SJSA1 (cell line): ENCODE data around the gene UBC. TPM values are rescaled to one million over a fixed set of nuclear protein-coding genes. Genes with fewer than 3 reads are reported as not detected.

Experiments used
- DNase-seq, 2 experiments: peaks; one replicate each; pipeline ENCODE4 v3.0.0-alpha.2; 2015 to 2020; ENCODE audit warnings: low spot score in 2 of 2, low read depth in 1 of 2
- H3K27ac ChIP-seq: fragments of 250-450 bp; sonication (Bioruptor Pico); 2 replicates; pipeline ENCODE4 v1.5.1; 2020; ENCODE audit warnings: mild to moderate bottlenecking, moderate library complexity
- H3K27me3 ChIP-seq: fragments of 250-450 bp; sonication (Bioruptor Pico); replicated peaks from 2 replicates; pipeline ENCODE4 v1.5.1; 2020; ENCODE audit warnings: mild to moderate bottlenecking, moderate library complexity
- H3K36me3 ChIP-seq: fragments of 250-450 bp; sonication (Bioruptor Pico); 2 replicates; pipeline ENCODE4 v1.5.1; 2020; ENCODE audit warnings: mild to moderate bottlenecking
- H3K4me1 ChIP-seq: fragments of 250-450 bp; sonication (Bioruptor Pico); replicated peaks from 2 replicates; pipeline ENCODE4 v1.6.1; 2021; ENCODE audit warnings: mild to moderate bottlenecking
- H3K4me3 ChIP-seq: fragments of 250-450 bp; sonication (Bioruptor Pico); 2 replicates; pipeline ENCODE4 v1.5.1; 2020; ENCODE audit warnings: mild to moderate bottlenecking
- H3K9me3 ChIP-seq: fragments of 250-450 bp; sonication (Bioruptor Pico); replicated peaks from 2 replicates; pipeline ENCODE4 v1.5.1; 2020; ENCODE audit warnings: mild to moderate bottlenecking
- total RNA-seq: library from RNA; depleted of rRNA; stranded (reverse); fragments of >200 nt; shearing (Covaris generic); gene quantifications from 2 replicates; pipeline ENCODE4 v1.2.3, GENCODE V29; 2014; rRNA removed

The UBC gene
- 966 and 1,026 TPM in 2 replicates for total RNA-seq

DNA sequence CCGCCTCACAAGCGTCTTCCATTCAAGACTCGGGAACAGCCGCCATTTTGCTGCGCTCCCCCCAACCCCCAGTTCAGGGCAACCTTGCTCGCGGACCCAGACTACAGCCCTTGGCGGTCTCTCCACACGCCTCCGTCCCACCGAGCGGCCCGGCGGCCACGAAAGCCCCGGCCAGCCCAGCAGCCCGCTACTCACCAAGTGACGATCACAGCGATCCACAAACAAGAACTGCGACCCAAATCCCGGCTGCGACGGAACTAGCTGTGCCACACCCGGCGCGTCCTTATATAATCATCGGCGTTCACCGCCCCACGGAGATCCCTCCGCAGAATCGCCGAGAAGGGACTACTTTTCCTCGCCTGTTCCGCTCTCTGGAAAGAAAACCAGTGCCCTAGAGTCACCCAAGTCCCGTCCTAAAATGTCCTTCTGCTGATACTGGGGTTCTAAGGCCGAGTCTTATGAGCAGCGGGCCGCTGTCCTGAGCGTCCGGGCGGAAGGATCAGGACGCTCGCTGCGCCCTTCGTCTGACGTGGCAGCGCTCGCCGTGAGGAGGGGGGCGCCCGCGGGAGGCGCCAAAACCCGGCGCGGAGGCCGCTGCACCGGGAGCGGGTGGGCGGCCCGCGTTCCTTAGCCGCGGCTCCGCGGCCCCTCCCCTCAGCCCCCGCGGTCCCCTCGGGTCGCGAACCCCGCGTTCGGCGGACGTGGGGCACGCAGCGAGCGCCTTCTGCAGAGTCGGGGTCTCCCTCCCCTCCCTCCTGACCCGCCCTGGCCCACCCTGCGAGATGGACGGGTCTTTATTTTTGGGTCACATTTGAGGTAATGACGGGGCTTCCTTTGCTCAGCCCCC is at the start of gene UBC:
Gene UBC (minus strand): TSS at position 259 of the 847 bp plus-strand sequence. CDS start 879 bp downstream, outside the sequence.
- peak within 1 kb of the TSS; percentile 100 for H3K27ac ChIP-seq
- H3K27me3 ChIP-seq = peaks cover 9% of the 10 kb centered on the region; the same call in 1 of the 2 replicates
- peaks cover 30% of the 10 kb centered on the region for H3K36me3 ChIP-seq
- DNase-seq = peak; percentile 86 to 98
- H3K4me1 ChIP-seq = peaks cover 53% of the 10 kb centered on the region
- peak within 1 kb of the TSS; percentile 88 for H3K4me3 ChIP-seq
- H3K9me3 ChIP-seq = no peaks in the 10 kb centered on the region

- Histone ChIP-seq H3K27ac (no peak overlapping the region), H3K27me3 (no peaks in the 10 kb centered on the region), H3K4me3 (no peak overlapping the region), H3K36me3 (peaks cover 69% of the 10 kb centered on the region), H3K4me1 (no peaks in the 10 kb centered on the region), H3K9me3 (no peaks in the 10 kb centered on the region)
- no peak for DNase-seq
Measured at GRCh38 chr12:124963211-124963610, 48.8 kb upstream of the UBC start.

DNA sequence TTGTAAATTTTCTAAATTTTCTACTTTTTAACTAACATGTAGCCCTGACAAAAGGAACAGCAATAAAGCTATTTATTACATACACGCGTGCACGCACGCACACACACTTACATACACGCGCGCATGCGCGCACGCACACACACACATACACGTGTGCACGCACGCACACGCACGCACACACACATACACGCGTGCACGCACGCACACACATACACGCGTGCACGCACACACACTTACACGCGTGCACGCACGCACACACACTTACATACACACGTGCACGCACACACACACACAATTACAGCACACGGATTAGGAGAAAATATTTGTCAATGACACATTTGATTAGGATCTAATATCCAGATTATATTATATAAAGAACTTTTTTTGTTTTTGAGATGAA is 46.6 kb upstream of the UBC start:
- Histone ChIP-seq H3K36me3 (peaks cover 69% of the 10 kb centered on the region), H3K4me3 (no peak overlapping the region), H3K27me3 (no peaks in the 10 kb centered on the region), H3K4me1 (no peaks in the 10 kb centered on the region), H3K27ac (no peak overlapping the region), H3K9me3 (no peaks in the 10 kb centered on the region)
- no peak for DNase-seq

GRCh38 chr12:124956571-124956970 is 42.1 kb upstream of the UBC start:
- Histone ChIP-seq H3K4me3 (no peak overlapping the region), H3K9me3 (no peaks in the 10 kb centered on the region), H3K4me1 (no peaks in the 10 kb centered on the region), H3K27me3 (no peaks in the 10 kb centered on the region), H3K36me3 (peaks cover 66% of the 10 kb centered on the region), H3K27ac (no peak overlapping the region)
- no peak for DNase-seq

GRCh38 chr12:124954771-124955170 is 40.3 kb upstream of the UBC start:
- no peak overlapping the region for H3K27ac ChIP-seq
- no peaks in the 10 kb centered on the region for H3K9me3 ChIP-seq
- H3K4me1 ChIP-seq = no peaks in the 10 kb centered on the region
- no peak overlapping the region for H3K4me3 ChIP-seq
- H3K27me3 ChIP-seq = no peaks in the 10 kb centered on the region
- DNase-seq = no peak
- H3K36me3 ChIP-seq = peaks cover 69% of the 10 kb centered on the region

DNA sequence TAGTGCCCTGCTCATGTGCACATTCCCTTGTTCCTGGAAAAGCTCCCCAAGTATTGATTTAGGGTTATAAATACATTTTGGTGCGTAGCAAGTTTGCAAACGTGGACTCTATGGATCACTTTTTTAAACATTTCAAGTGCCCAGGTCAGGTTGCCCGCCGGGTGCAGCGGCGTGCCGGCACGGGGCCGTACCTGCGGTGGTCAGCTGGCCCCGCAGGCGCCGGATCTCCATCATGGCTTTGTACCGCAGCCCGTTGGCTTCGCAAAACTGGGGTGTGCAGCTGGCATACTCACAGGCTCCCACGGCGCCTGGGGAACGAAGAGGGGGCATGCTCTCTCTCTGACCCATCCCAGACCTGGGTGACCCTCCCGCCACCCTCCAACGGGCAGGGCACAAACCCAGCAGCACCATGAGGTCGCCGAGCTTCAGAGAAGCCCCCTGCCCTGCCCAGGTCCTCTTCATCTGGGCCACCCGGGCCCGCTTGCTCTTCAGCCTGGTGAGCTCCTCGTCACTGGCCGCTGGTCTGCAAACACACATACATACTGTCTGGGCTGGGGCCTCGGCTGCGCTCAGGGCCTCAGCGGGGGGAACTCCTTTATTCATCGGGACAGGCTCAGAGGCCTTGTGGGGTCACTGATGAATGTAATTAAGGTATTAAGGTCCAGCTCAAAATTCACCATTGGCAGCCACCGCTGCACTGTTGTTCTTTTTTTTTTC is 39.4 kb upstream of the UBC start:
- no peak overlapping the region for H3K4me3 ChIP-seq
- no peaks in the 10 kb centered on the region for H3K9me3 ChIP-seq
- no peak for DNase-seq
- no peaks in the 10 kb centered on the region for H3K4me1 ChIP-seq
- no peaks in the 10 kb centered on the region for H3K27me3 ChIP-seq
- no peak overlapping the region for H3K27ac ChIP-seq
- H3K36me3 ChIP-seq = peaks cover 69% of the 10 kb centered on the region

DNA sequence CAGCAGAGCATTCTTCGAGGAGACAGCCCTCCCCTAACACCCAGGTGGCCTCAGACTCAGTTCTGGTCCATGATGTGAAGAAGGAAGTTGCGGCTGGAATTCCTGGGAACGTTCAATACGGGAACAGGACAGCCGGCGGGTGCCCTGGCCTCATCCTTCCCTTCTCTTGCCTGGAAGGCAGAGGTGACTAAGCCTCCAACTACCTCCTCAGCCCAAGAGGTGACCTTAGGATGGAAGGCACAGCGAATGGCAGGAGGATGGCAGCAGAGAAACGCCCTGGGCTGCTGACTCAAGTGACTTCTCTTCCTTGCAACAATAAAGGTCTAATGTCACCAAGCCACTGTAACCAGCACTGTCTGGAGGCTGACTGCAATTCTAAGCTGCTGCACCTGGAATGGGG is 38.4 kb upstream of the UBC start:
- no peaks in the 10 kb centered on the region for H3K27me3 ChIP-seq

DNA sequence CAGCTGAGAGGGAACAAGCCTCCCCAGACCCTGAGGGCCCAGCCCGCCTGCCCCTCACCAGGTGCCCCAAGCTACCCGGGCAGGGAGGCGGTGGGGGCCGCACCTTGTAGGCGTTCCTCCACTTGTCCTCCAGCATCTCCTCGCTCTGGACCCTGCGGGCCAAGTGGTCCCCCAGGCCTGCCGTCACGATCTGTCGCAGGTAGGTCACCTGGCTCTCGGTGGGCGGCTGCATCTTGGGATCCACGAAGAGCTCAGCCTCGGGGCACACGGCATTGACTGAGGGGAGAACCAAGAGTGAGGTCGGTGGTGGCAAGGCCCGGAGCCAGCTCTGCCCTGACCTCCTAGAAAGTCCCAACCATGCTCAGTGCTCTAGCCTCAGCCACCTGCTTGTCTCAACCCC is 37.8 kb upstream of the UBC start:
- H3K4me3 ChIP-seq = no peak overlapping the region
- H3K4me1 ChIP-seq = no peaks in the 10 kb centered on the region
- H3K9me3 ChIP-seq = no peaks in the 10 kb centered on the region
- H3K27ac ChIP-seq = no peak overlapping the region
- no peaks in the 10 kb centered on the region for H3K27me3 ChIP-seq
- H3K36me3 ChIP-seq = peaks cover 65% of the 10 kb centered on the region
- no peak for DNase-seq

More for the DNA sequence above, 38.4 kb upstream of the UBC start:
- Histone ChIP-seq H3K4me1 (no peaks in the 10 kb centered on the region), H3K27ac (no peak overlapping the region), H3K4me3 (no peak overlapping the region), H3K9me3 (no peaks in the 10 kb centered on the region), H3K36me3 (peaks cover 64% of the 10 kb centered on the region)
- DNase-seq = no peak

DNA sequence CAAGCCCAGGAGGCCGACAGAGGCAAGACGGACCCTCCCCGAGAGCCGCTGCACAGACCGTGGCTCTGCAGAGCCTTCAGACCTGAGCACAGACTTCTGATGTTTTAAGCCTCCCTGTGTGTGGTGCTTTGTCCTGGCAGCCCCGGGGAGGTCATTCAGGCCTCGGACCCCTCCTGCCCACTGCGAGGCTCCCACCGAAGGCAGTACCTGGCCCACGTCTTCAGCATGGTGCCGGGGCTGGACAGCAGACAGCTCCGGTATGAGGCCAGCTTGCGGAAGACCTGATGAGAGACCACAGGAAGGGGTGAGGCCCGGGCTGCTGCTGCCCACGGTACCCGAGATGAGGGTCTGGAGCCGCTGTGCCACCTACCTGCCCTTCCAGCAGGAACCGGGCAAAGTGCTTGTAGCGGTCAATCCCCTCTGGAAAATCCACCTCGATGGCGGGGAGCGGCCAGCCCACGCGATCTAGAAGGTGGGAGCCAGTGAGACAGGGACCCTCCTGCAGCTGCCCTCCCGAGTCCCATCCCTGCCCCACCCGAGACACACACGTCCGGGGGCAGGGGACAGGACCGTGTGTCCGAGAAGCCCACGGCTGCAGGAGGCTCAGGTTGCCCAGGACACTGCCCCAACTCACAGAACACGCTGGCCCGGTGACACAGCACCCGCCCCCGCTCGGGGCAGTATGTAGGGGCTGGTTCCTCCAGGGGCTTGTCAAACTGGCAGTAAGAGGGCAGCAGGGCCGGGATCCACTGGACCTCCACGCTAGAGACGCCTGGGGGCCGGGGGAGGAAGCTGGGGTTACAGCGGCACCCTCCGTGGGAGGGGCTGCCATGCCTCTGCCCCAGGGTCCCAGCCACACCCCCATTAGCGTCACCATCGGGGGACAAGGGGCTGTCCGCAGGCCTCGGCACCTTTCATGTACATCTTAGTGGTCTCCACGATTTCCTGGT is 35.6 kb upstream of the UBC start:
- Histone ChIP-seq H3K36me3 (peaks cover 52% of the 10 kb centered on the region), H3K4me3 (no peak overlapping the region), H3K27me3 (no peaks in the 10 kb centered on the region), H3K4me1 (no peaks in the 10 kb centered on the region), H3K27ac (no peak overlapping the region), H3K9me3 (no peaks in the 10 kb centered on the region)
- no peak for DNase-seq

DNA sequence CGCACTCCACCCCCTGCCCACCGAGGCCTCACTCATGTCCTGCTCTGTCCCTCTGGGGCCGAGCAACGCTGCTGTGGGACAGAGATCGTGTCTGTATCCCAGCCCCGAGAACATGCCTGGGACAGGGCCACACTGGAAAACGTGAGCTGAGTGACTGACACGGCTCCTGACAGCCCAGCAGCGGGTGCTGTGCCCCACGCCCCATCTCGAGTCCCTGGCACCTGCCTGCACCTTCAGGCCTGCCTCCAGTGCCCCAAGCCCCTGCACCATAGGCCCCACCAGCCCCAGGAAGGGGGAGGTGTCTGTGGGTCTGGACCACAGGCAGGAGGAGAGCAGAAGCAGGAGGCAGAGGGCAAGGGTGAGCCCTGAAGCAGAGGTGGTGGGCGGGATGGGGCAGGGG is 34.6 kb upstream of the UBC start:
- no peak for DNase-seq
- Histone ChIP-seq H3K27ac (no peak overlapping the region), H3K9me3 (no peaks in the 10 kb centered on the region), H3K4me3 (no peak overlapping the region), H3K4me1 (no peaks in the 10 kb centered on the region), H3K36me3 (peaks cover 44% of the 10 kb centered on the region), H3K27me3 (no peaks in the 10 kb centered on the region)

GRCh38 chr12:124947561-124948398 is 33.3 kb upstream of the UBC start:
- H3K4me3 ChIP-seq = no peak overlapping the region
- H3K4me1 ChIP-seq = no peaks in the 10 kb centered on the region
- no peak for DNase-seq
- peaks cover 38% of the 10 kb centered on the region for H3K36me3 ChIP-seq
- no peaks in the 10 kb centered on the region for H3K9me3 ChIP-seq
- no peak overlapping the region for H3K27ac ChIP-seq
- H3K27me3 ChIP-seq = no peaks in the 10 kb centered on the region

GRCh38 chr12:124947013-124947412 is 32.6 kb upstream of the UBC start:
- no peak for DNase-seq
- no peak overlapping the region for H3K4me3 ChIP-seq
- no peak overlapping the region for H3K27ac ChIP-seq
- no peaks in the 10 kb centered on the region for H3K9me3 ChIP-seq
- H3K4me1 ChIP-seq = no peaks in the 10 kb centered on the region
- peaks cover 32% of the 10 kb centered on the region for H3K36me3 ChIP-seq
- H3K27me3 ChIP-seq = no peaks in the 10 kb centered on the region

- DNase-seq = no peak
- Histone ChIP-seq H3K4me3 (no peak overlapping the region), H3K9me3 (no peaks in the 10 kb centered on the region), H3K27ac (no peak overlapping the region), H3K27me3 (no peaks in the 10 kb centered on the region), H3K4me1 (no peaks in the 10 kb centered on the region), H3K36me3 (peaks cover 32% of the 10 kb centered on the region)
Measured at GRCh38 chr12:124946447-124946793, 32.0 kb upstream of the UBC start.
